ENCODE data around the gene MAN1A1.

MAN1A1 gene

GRCh38 chr6:119243037-119243436, 106.5 kb downstream of the MAN1A1 start:
- no peak for TF ChIP-seq CTCF (IDR thresholded peaks at IDR 0.05; ENCODE audit: low read depth, low read length, poor library complexity, severe bottlenecking)
- TF ChIP-seq EZH2phosphoT487 (IDR thresholded peaks at IDR 0.05; ENCODE audit: borderline replicate concordance, low read length): no peak
- Histone ChIP-seq H3K9me3 (ENCODE audit: control insufficient read depth, insufficient read depth, low read length) (no peaks in the 10 kb centered on the region), H3K79me2 (ENCODE audit: control insufficient read depth, low read length) (no peaks in the 10 kb centered on the region)

GRCh38 chr6:119241540-119242309, 107.8 kb downstream of the MAN1A1 start:
- H3K27ac ChIP-seq (ENCODE audit: low read depth, low read length): no peak overlapping the region
- H3K79me2 ChIP-seq (ENCODE audit: control insufficient read depth, low read length): no peaks in the 10 kb centered on the region
- no peaks in the 10 kb centered on the region for H3K9me3 ChIP-seq (ENCODE audit: control insufficient read depth, insufficient read depth, low read length)
- no peak for TF ChIP-seq EZH2phosphoT487 (IDR thresholded peaks at IDR 0.05; ENCODE audit: borderline replicate concordance, low read length)
- TF ChIP-seq CTCF (IDR thresholded peaks at IDR 0.05; ENCODE audit: low read depth, low read length, poor library complexity, severe bottlenecking): no peak
- H3K27me3 ChIP-seq (ENCODE audit: control insufficient read depth, low read length): no peaks in the 10 kb centered on the region
- no peaks in the 10 kb centered on the region for H3F3A ChIP-seq (ENCODE audit: control insufficient read depth, insufficient read depth)
- no peaks in the 10 kb centered on the region for H3K4me1 ChIP-seq (ENCODE audit: control insufficient read depth, low read length)
- no peaks in the 10 kb centered on the region for H3K9me2 ChIP-seq (replicated peaks; ENCODE audit: control insufficient read depth, low read length)
- no peak overlapping the region for H3K4me2 ChIP-seq (ENCODE audit: low read length)
- H4K20me1 ChIP-seq (ENCODE audit: control insufficient read depth, insufficient read depth, low read depth, low read length): no peaks in the 10 kb centered on the region
- H3K36me3 ChIP-seq (ENCODE audit: control insufficient read depth, low read length): no peaks in the 10 kb centered on the region
- no peak overlapping the region for H3K4me3 ChIP-seq (ENCODE audit: low read length)

More at GRCh38 chr6:119243037-119243436, 106.5 kb downstream of the MAN1A1 start:
- no peak overlapping the region for H3K4me2 ChIP-seq (ENCODE audit: low read length)
- H3K4me3 ChIP-seq (ENCODE audit: low read length): no peak overlapping the region
- H4K20me1 ChIP-seq (ENCODE audit: control insufficient read depth, insufficient read depth, low read depth, low read length): no peaks in the 10 kb centered on the region
- no peaks in the 10 kb centered on the region for H3K9me2 ChIP-seq (replicated peaks; ENCODE audit: control insufficient read depth, low read length)
- H3K36me3 ChIP-seq (ENCODE audit: control insufficient read depth, low read length): no peaks in the 10 kb centered on the region
- no peak overlapping the region for H3K27ac ChIP-seq (ENCODE audit: low read depth, low read length)
- no peaks in the 10 kb centered on the region for H3K27me3 ChIP-seq (ENCODE audit: control insufficient read depth, low read length)
- no peaks in the 10 kb centered on the region for H3K4me1 ChIP-seq (ENCODE audit: control insufficient read depth, low read length)
- H3F3A ChIP-seq (ENCODE audit: control insufficient read depth, insufficient read depth): no peaks in the 10 kb centered on the region

DNA sequence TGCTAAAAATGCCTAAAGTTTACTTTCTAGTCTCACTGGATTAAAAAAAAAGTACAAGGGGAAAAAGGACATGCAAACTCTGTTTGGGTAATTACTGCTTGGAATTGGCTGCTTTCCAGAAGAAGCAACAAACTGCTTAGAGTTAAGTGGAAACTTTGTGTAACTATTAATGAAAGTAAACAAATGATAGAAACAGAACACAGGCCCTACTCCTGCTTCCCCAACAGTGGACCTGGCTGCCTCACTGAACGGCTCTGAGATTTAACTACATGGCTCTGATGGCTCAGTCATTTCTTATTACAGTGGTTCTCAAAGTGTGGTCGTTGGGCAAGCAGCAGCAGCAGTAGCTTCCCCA, 108.5 kb downstream of the MAN1A1 start:
- Histone ChIP-seq H3K4me3 (ENCODE audit: low read length) (no peak overlapping the region), H3K4me2 (ENCODE audit: low read length) (no peak overlapping the region), H3K4me1 (ENCODE audit: control insufficient read depth, low read length) (no peaks in the 10 kb centered on the region), H3K27ac (ENCODE audit: low read depth, low read length) (no peak overlapping the region), H3K9me2 (replicated peaks; ENCODE audit: control insufficient read depth, low read length) (no peaks in the 10 kb centered on the region), H3K27me3 (ENCODE audit: control insufficient read depth, low read length) (no peaks in the 10 kb centered on the region), H4K20me1 (ENCODE audit: control insufficient read depth, insufficient read depth, low read depth, low read length) (no peaks in the 10 kb centered on the region), H3K79me2 (ENCODE audit: control insufficient read depth, low read length) (no peaks in the 10 kb centered on the region), H3K9me3 (ENCODE audit: control insufficient read depth, insufficient read depth, low read length) (no peaks in the 10 kb centered on the region), H3F3A (ENCODE audit: control insufficient read depth, insufficient read depth) (no peaks in the 10 kb centered on the region), H3K36me3 (ENCODE audit: control insufficient read depth, low read length) (no peaks in the 10 kb centered on the region)
- TF ChIP-seq EZH2phosphoT487 (IDR thresholded peaks at IDR 0.05; ENCODE audit: borderline replicate concordance, low read length) (no peak), CTCF (IDR thresholded peaks at IDR 0.05; ENCODE audit: low read depth, low read length, poor library complexity, severe bottlenecking) (no peak)
